Nephron (organoid): ENCODE data around the gene NUCB1.
"Not testable (repeated sequence)": the region's sequence is repeated elsewhere in the genome, so short reads cannot be mapped to it uniquely, and the experiment has no call there.

Source experiments
- H3K27ac Mint-ChIP-seq, 3 experiments: 2 replicates each; pipeline ENCODE4 v1.8.0; 2020; ENCODE audit warnings: mixed read lengths in 3 of 3, mild to moderate bottlenecking in 2 of 3, moderate library complexity in 1 of 3
- H3K27me3 Mint-ChIP-seq: 2 replicates; pipeline ENCODE4 v1.8.0; 2021; ENCODE audit warnings: low read depth, mild to moderate bottlenecking, moderate library complexity, mixed read lengths
- H3K36me3 Mint-ChIP-seq: 2 replicates; pipeline ENCODE4 v1.8.0; 2020; ENCODE audit warnings: low read depth, mixed read lengths
- H3K4me1 Mint-ChIP-seq: 2 replicates; pipeline ENCODE4 v1.8.0; 2020; ENCODE audit warnings: mixed read lengths
- H3K4me3 Mint-ChIP-seq, 3 experiments: 2 replicates each; pipeline ENCODE4 v1.8.0; 2020; ENCODE audit warnings: mild to moderate bottlenecking in 3 of 3, mixed read lengths in 3 of 3, moderate library complexity in 2 of 3
- H3K9me3 Mint-ChIP-seq: 2 replicates; pipeline ENCODE4 v1.8.0; 2020; ENCODE audit warnings: mixed read lengths
- CTCF ChIP-seq, 3 experiments: fragments of 200-600 bp; sonication (generic); IDR thresholded peaks; one replicate each; pipeline ENCODE4 v1.5.0; 2021; ENCODE audit warnings: antibody characterized with exemption in 3 of 3; ENCODE audit not compliant: unreplicated experiment in 3 of 3

NUCB1 gene

GRCh38 chr19:48887861-48888612 is 12.1 kb upstream of the NUCB1 start:
- no peaks in the 10 kb centered on the region for H3K4me1 Mint-ChIP-seq
- no peak overlapping the region for H3K4me3 Mint-ChIP-seq
- TF ChIP-seq CTCF (IDR thresholded peaks at IDR 0.05; ENCODE audit: unreplicated experiment in 3 of 3): no peak
- peaks cover 6% of the 10 kb centered on the region for H3K27me3 Mint-ChIP-seq
- no peak overlapping the region for H3K27ac Mint-ChIP-seq
- peaks cover 4% of the 10 kb centered on the region for H3K9me3 Mint-ChIP-seq
- no peaks in the 10 kb centered on the region for H3K36me3 Mint-ChIP-seq

- not testable (repeated sequence) for H3K4me1 Mint-ChIP-seq, H3K36me3 Mint-ChIP-seq, H3K4me3 Mint-ChIP-seq, H3K9me3 Mint-ChIP-seq, H3K27me3 Mint-ChIP-seq
- H3K27ac Mint-ChIP-seq: peak overlapping the region in 1 of 3 experiments; percentile 40
Observed at GRCh38 chr19:48889496-48889895, 10.6 kb upstream of the NUCB1 start.

GRCh38 chr19:48890551-48890950 is 9.6 kb upstream of the NUCB1 start:
- no peaks in the 10 kb centered on the region for H3K9me3 Mint-ChIP-seq
- no peaks in the 10 kb centered on the region for H3K36me3 Mint-ChIP-seq
- H3K27me3 Mint-ChIP-seq: peaks cover 2% of the 10 kb centered on the region
- no peaks in the 10 kb centered on the region for H3K4me1 Mint-ChIP-seq
- H3K4me3 Mint-ChIP-seq: no peak overlapping the region
- H3K27ac Mint-ChIP-seq: peak overlapping the region in 1 of 3 experiments; percentile 42
- no peak for TF ChIP-seq CTCF (IDR thresholded peaks at IDR 0.05; ENCODE audit: unreplicated experiment in 3 of 3)

GRCh38 chr19:48895226-48895625 is 4.9 kb upstream of the NUCB1 start:
- Mint-ChIP-seq H3K27me3 (no peaks in the 10 kb centered on the region), H3K36me3 (no peaks in the 10 kb centered on the region), H3K4me1 (peaks cover 6% of the 10 kb centered on the region), H3K9me3 (no peaks in the 10 kb centered on the region), H3K27ac (no peak overlapping the region), H3K4me3 (no peak overlapping the region)
- no peak for TF ChIP-seq CTCF (IDR thresholded peaks at IDR 0.05; ENCODE audit: unreplicated experiment in 3 of 3)

GRCh38 chr19:48896191-48896720 is 3.9 kb upstream of the NUCB1 start:
- Mint-ChIP-seq H3K36me3 (peaks cover 4% of the 10 kb centered on the region), H3K4me3 (peak overlapping the region; percentile 27 to 51 (median 35)), H3K27me3 (no peaks in the 10 kb centered on the region), H3K4me1 (peaks cover 12% of the 10 kb centered on the region), H3K27ac (peak overlapping the region in 1 of 3 experiments; percentile 49), H3K9me3 (no peaks in the 10 kb centered on the region)
- TF ChIP-seq CTCF (IDR thresholded peaks at IDR 0.05; ENCODE audit: unreplicated experiment in 3 of 3): no peak

GRCh38 chr19:48897181-48897580 is 2.9 kb upstream of the NUCB1 start:
- Mint-ChIP-seq H3K36me3 (peaks cover 9% of the 10 kb centered on the region), H3K27me3 (no peaks in the 10 kb centered on the region), H3K27ac (no peak overlapping the region), H3K9me3 (no peaks in the 10 kb centered on the region), H3K4me3 (no peak overlapping the region), H3K4me1 (peaks cover 13% of the 10 kb centered on the region)
- TF ChIP-seq CTCF (IDR thresholded peaks at IDR 0.05; ENCODE audit: unreplicated experiment in 3 of 3): no peak

GRCh38 chr19:48899386-48899749 is 744 bp upstream of the NUCB1 start:
- not testable (repeated sequence) for H3K27me3 Mint-ChIP-seq

More at GRCh38 chr19:48899386-48899749, 744 bp upstream of the NUCB1 start:
- H3K36me3 Mint-ChIP-seq: peaks cover 22% of the 10 kb centered on the region
- peak overlapping the region; percentile 79 to 99 (median 96) for H3K4me3 Mint-ChIP-seq
- H3K27ac Mint-ChIP-seq: peak overlapping the region; percentile 90 to 97 (median 96)
- peaks cover 13% of the 10 kb centered on the region for H3K4me1 Mint-ChIP-seq
- not testable (repeated sequence) for H3K9me3 Mint-ChIP-seq
